HG03060 (cell line): ENCODE data around the gene EFHC1.

Source experiments
- ATAC-seq: cut with Tn5 transposase; IDR thresholded peaks from one replicate; pipeline ENCODE4 v1.9.1; 2021; ENCODE audit warnings: low read depth, moderate number of reproducible peaks; ENCODE audit not compliant: unreplicated experiment

Gene EFHC1

DNA sequence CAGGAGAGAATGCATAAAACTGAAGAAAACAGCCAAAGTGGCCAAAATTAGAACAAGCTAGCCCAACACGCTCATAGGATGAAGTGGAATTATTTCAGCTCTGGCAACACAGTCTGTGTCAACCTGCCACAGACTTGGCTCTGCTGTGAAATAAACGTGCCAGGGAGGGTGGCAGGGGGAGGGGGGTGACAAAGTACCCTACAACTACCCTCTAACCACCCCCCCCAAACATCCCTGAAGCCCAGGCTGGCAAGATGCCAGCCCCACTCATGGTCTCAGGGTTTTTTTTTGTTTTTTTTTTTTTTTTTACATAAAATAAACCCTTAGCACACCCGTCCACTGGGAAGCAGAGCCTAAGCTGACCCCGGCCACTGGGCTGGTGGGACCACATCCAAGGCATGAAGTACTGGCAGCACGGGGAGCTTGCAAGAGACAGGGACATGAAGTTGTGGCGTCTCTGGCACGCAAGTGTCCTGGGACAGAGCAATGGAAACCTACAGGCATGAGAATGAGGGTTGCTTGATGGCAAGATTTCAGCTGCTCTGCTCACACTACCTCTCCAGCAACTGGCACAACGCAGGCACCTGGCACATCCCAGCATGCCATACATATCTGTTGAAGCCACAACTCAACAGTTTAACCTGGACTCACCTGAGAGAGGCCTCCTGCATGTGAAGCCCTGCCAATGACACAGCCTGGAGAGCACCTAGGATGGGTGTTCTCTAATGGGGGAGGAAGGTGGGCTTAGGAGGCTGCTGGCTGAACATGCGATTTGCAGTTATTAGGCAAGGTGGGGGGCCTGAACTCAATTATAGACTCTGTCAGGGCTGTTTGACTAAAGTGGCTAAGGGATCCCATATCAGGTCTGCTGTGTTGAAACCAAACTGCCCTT, 80.3 kb downstream of the EFHC1 start:
- no peak for ATAC-seq

DNA sequence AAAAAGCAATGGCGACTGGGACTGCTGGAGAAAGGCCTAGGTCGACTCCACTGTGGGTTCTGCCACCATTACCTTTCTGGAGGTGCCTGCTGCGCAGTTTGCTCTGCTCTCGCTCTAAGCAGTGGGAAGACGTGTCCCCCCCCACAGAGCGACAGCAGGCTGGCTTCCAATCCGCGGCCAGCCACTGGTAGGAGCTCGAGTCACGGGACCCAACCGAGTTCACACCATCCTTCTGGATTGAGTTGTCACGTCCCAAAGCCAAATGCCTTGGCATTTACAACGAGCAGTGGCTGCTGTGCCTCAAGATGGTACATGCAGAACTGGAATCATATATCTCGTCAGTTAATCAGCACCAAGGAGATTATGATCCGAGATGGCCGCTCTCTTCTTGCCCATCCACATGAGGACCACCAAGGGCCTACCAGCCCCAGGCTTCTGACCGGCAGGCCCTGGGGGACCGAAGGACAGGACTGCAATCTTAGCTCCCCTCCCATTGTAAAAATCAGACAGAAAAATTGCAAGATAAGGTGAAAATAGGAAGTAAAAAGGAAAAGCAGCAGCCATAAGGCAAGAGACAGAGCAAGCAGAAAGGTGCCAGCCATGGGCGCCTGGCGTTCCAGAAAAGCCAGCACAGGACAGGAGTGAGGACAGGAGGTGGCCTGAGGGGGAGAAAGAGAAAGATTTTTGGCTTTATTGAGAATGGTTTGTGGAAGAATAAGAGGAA, 82.3 kb downstream of the EFHC1 start:
- ATAC-seq = no peak

DNA sequence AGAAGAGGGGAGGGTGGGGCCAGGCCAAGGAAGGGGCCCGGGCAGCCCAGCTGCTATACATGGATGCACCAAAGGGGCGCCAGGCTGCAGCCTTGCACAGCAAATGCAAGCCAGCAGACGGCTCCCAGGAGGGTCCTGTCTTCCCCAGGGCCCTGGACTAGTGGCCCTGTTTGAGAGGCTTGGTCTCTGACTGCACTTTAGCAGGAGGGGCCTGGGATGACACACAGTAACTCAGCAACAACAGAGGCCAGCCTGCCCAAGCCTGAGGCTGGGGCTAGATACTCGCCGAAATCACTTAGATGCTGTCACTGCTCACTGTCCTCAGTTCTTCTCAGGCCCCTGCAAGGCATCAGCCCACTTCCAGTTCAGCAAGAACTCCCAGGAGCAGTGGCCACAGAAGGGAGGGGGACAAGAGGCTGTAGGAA, 83.2 kb downstream of the EFHC1 start:
- ATAC-seq = no peak

DNA sequence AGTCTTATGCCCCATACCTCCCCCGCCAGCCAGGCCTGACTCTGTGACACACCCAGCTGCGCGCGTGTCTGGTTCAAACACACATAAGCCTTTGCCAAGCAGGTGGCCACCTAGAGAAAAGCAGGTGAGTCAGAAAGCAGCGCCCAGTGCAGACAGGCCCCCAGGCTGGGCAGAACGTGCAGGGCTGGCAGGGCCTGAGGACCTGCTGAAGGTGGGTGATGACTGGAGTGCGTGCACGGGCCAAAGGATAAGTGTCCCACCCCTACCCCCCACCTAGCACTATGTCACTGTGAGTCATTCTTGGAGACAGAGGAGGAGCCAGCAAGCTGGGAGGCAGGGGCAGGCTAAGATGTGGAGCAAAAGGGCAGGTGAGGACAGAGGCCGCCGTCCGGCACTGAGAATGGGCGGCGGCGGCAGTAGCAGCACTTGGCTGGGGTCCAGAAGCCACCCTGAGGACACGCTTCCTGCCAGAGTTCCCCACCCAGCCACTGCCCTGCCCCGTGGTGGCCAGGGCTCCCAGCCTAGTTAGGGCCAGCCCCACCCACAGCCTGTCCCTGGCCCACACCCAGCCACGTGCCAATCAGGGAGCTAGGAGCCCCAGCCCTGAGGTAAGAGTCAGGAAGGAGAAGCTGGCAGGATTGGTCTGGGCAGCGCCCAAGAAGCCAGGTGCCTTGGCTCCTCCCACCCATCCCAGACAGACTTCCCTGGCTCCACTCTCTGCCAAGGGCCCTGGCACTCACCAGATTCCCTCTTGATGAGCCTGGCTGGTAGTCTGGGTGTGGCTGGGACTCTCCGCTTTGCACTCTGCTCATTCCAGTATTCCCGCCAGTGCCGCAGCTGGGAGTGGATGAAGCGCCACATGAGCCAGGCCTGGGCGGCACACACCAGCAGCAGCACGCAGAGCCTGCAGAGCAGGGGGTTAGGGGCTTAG, 84.0 kb downstream of the EFHC1 start:
- no peak for ATAC-seq

DNA sequence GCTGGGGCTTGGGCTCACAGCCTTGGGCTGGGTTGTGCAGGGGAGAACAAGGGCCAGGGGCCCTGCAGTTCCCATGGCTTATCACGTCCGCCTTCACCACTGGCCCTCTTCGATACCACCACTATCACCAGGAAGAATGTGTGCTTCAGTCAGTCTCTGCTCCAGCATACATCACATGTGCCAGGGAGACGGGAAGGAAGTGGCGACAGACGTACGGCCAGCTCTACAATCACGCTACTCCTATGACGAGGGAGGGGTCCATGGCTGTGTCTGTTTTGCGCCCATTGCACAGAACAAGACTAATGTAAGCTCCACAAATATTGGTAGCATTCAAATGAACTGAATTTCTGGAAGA, 84.6 kb downstream of the EFHC1 start:
- no peak for ATAC-seq

DNA sequence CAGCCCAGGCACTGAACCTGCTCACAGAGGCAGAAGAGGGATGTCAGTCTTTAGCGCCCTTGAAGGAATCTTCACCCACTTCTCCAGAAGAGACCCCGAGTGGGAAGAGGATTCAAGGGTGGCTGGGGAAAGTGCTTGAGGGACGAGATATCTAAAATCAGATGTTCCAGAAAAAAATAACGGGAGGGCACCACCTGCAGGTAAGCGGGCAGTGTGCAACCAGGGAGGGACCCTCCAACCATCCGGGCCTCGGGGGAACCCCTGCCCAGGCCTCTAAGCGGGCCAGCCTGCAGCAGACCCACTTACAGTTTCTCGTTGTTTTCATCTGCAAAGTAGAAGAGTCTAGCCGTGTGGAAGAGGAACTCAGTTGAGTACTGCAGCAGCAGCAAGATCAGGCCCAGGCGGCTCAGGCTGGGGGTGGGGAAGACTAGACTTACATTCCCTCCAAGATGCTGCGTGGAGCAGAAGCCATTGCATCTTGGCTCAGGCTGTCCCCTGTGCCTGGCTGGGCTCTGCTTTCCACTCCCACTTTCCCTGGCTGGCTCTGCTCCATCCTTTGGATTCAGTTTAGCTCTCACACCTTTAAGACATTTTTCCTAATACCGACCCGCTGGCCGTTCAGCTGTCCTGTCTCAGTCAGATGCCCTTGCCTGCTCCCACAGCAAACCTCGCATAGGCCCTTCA, 85.7 kb downstream of the EFHC1 start:
- no peak for ATAC-seq

DNA sequence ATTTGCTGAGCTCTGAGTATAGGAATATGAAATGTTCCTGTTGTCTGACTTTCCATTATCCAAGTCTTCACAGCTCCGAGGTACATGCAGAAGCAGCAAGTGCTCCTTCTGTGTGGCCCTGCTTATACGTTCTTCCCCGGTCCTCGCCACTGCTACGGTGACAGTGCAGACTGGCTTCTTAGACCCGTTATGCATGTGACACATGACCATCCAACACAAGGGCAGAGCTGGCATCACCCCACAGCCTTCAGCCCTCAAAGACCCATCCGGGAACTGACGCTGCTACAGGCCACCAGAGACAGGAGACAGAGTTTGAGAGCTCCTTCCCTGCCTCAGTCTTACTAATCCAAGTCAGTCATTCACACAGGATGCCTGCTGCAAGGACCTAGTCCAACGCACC, 86.3 kb downstream of the EFHC1 start:
- no peak for ATAC-seq

DNA sequence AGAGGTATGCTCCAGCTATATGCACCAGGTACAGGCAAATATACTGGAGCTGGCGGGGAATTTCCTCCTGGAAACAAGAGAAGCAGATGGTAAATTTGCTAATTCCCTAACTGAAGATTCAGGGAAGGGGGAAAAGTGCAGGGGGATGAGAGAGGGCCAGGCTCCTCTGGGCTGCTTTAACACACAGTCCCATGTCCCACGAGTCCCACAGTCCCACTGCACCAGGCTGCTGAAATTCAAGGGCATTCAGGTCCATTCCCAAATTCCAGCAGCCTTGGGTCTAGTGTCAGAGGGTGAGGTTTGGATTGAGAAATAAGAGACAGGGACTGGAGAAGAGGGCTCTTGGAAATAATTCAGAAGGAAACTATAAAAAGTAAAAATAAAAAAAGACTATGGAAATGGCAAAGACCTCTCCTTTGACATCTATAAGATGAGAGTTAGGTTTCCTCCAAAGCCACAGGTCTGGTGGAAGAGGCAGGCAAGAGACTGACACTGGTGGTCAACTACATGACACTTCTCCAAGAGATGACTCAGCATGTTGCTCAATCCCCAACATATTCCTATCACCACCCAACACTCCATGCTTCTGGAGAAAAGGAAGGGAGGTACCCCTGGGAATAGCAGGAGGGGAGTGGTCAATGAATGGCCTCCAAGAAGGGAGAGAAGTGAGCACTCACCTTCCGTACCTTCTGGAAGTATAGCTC, 87.6 kb downstream of the EFHC1 start:
- ATAC-seq = no peak

DNA sequence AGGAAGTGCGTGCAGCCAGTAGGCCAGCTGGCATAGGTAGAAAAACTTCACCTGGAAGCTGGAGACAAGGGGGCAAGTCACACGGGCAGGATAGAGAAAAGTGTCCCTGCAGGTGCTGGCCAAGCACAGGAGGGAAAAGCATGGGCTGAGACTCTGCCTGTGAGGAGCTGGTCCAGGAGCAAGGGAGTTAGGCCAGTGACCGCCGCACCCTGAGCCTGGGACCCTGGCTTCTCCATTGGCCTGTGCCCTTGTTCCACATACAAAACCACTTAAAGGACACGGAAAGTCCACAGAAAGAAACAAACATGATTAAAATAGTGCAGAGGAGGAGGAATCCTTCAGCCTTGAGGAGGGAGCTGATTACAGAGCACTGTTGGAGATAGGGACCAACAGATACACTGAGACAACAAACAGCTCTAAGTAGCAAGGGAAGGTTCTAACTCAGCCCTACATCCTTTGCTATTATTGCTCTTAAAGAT, 88.2 kb downstream of the EFHC1 start:
- no peak for ATAC-seq

DNA sequence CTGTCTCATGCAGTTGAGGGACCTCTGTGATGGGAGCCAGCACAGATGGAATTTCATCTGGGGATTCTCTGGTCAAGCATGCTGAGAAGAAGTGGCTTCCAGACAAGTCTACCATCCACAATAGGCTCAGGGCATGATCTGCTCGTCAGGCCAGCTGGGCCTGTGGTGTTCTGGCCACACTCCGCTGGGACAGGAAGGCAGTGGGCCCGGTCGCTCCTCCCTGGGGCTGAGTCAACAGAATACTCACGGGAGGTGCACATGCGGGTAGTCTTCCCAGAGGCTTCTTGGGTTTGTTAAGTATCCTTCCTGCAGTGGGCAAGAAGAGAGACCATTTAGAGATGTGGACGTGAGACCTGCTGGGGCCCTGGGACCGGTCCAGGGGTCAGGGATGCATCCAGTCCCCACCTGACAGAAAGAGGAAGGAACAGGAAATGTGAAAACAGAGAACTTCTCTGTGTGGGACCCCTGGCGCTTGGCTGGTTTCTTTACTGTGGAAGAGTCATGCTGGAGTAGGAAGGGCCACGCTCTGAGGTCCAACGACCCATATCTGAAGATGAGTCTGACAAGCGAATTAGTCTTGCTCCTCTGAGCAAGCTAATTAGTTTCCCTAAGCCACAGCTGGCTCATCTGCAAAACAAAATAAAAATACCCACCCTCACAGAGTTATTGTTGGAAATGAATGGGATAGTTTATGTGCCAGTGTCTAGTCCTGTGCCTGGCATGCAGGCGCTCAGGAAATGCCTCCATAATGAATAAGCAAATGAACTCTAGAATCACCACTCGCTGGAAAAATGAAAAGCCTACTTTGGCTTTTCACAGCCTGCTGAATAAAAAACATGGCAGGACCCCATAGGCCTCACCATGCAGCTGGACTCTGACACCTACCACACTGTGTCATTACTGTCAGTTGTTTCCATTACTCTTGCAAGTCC, 89.4 kb downstream of the EFHC1 start:
- ATAC-seq = no peak

DNA sequence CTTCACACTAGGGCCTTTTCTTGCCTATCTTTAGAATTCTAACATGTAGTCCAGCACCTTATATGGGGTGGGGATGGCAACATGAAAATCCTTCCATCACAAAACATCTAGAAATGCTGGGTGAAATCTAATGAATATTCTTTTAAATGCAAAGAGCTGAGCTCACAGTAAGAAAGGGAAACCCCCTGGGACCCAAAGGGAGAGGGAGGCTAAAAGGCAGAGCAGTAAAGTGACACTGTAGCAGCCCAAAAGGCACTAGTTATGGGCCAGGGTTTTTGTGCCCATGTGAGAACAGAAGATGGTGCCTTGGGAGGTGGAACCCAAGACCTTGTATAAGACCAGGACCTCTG, 90.0 kb downstream of the EFHC1 start:
- no peak for ATAC-seq

DNA sequence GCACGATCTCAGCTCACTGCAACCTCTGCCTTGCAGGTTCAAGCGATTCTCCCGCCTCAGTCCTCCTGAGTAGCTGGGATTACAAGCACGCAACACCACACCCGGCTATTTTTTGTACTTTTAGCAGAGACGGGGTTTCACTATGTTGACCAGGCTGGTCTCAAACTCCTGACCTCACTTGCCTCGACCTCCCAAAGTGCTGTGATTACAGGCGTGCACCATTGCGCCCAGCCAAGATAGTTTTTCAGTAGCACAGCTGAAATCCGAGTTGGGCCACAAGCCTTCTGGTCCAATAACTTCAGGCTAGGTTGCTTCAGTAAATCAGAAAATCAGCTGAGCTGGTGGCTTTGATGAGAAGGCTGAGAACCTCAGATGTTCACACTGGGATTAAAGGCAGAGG, 91.0 kb downstream of the EFHC1 start:
- no peak for ATAC-seq

DNA sequence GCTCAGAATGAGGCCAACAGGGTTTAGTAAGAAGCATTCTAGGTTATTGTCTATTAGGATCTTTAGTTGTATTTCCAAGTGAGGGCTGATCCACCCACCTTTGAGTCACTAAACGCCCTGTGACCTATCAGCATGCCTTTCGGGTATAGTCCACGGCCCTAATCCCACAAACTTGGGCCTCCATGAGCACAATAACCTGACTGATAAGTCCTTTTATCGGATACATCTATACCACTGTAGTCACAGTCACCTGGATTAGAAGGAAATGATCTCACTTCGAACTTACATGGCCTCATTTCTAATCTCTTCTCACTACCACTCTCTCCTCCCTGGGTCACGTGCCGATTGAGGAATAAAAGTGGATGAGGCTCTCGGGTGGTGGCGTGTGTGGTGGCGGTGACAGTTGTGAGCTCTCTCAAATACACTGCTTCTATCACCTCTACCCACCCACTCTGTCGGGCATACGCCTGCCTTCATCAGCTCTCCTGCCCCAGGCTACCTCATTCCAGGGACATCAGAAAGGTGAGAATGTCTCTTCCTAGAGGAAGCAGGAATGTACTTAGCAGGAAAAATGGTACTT, 91.5 kb downstream of the EFHC1 start:
- no peak for ATAC-seq

DNA sequence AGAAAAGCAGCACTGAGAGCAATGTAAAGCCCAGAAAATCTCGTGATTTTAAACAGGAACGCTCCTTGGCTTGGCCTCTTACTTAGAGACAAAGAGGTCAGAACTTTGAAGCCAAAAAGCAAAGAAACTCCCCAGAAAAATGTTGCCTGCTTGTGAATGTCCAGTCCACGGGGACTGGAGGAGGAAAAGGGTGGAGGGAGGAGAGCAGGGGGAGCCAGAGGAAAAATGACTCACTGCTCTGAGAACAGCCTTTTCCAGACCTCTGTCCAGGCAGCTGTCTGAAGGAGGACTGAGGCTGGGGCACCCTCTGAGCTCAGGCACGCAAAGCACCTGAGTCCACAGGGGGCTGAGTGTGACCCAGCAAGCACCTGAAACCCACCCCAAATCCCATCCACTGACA, 92.1 kb downstream of the EFHC1 start:
- ATAC-seq = no peak

DNA sequence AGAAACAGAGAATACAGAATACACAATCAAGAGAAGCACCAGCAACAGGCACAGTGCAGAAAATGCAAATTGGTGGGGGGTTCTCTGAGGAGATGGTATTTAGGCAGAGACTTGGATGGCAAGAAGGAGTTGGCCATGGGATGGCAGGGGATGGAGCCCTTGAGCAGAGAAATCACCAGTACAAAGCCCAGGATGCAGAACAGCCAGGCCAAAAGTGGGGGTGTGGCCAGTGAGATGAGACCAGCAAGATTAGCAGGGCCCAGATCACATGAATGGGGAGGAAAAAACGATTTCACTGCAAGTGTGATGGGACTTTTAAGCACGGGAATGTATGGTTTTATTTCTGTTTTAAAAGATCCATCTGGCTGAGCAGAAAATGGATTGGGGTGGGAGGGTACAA, 93.3 kb downstream of the EFHC1 start:
- no peak for ATAC-seq

DNA sequence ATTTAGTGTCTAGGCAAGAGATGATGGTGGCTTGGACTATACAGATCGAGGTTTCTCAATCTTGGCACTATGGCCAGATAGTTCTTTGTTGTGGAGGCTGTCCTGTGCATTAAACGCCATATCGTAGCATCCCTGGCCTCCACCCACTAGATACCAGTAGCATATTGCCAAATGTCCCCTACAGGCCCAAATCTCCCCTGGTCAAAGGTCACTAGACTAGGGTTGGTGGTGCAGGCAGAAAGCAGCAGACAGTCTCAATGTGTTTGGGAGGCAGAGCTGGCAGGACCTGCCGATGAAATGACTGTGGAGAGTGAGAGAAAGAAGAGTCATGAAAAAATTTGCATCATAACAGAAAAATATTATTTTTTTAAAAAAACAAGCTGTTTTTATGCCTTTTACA, 93.8 kb downstream of the EFHC1 start:
- ATAC-seq = no peak

DNA sequence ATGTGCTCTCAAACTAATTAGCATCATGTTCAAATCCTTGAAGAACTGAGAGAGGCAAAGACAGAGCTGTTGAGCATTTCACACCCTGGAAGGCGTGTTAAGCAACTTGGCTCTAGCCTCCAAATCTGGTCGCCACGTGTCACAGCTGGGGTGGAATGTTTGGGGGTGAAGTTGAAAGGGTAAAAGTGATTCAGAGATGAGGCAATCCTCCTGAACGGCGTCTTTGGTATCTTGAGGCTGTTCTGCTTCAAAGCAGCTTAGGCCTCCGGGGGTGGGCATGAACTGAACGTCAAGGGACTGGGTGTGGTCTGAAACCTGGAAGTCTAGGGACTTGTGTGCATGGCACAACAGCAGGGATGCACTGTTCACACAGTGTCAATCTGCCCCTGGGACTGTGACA, 94.4 kb downstream of the EFHC1 start:
- ATAC-seq = no peak

DNA sequence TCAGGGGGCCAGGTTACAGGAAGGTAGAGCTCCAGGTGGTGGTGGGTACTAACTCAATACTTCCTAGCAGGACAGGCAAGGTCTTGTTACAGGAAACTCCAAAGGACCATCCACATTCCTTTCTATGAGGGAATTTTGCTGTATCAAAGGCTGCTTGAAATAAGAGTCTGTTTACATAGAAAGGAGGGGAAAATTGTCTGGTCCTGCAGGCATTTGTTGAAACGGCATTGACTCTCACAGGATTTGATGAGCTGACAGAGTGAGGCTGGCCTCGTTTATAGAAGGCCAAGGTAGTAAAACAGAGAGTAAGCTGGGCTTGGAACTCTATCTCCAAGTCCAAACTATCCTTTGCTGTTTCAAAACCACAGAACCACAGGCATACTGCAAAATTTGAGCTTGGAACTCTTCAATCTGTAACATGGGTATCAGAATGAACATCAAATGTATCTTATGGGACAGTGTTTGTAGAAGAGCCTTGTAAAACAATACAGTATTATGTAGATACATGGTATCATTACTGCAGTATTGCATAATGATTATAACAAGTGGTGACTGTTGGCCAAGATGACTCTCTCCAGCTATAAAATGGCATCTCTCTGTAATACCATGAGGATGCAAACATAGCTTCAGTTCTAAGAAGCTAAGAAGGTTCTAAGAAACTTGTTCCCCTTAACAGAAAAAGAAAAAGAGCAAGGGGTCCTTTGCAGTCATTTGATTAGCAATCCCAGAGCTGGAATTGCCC, 95.2 kb downstream of the EFHC1 start:
- no peak for ATAC-seq
